Uterus (tissue), 4 donors: ENCODE measurements around the gene ADIG. TPM values are rescaled to one million over a fixed set of nuclear protein-coding genes. Genes with fewer than 3 reads are reported as not detected.

ENCODE experiments used
- DNase-seq, 2 donors: peaks; one replicate each; pipeline ENCODE4 v3.0.0-alpha.2; 2019 to 2020
- H3K27ac ChIP-seq, 2 donors: fragments of 200-600 bp; sonication (generic); 1 replicate in 1 of 2; 2 replicates in 1 of 2; pipeline ENCODE4 v1.5.1; 2016 to 2018
- H3K27me3 ChIP-seq, 2 donors: fragments of 200-600 bp; sonication (generic); one replicate each; pipeline ENCODE4 v1.5.1; 2018 to 2019; ENCODE audit warnings: control low read depth in 1 of 2
- H3K36me3 ChIP-seq, 2 donors: fragments of 200-600 bp; sonication (generic); one replicate each; pipeline ENCODE4 v1.5.1; 2019; ENCODE audit warnings: control low read depth in 1 of 2
- H3K4me1 ChIP-seq, 2 donors: fragments of 200-600 bp; sonication (generic); one replicate each; pipeline ENCODE4 v1.5.1; 2018 to 2019; ENCODE audit warnings: control low read depth in 1 of 2
- H3K4me3 ChIP-seq, 2 donors: fragments of 200-600 bp; sonication (generic); 1 replicate in 1 of 2; 2 replicates in 1 of 2; pipeline ENCODE4 v1.5.1; 2018 to 2019; ENCODE audit warnings: mild to moderate bottlenecking in 1 of 2
- H3K9me3 ChIP-seq, 2 donors: fragments of 200-600 bp; sonication (generic); one replicate each; pipeline ENCODE4 v1.5.1; 2019; ENCODE audit warnings: control low read depth in 1 of 2
- CTCF ChIP-seq, 4 experiments: fragments of 200-600 bp in 2 of 4; fragments of 450-650 bp in 2 of 4; sonication (generic) in 2 of 4; IDR thresholded peaks; one replicate each; pipeline ENCODE4 v1.5.1; 2016 to 2019; ENCODE audit warnings: antibody characterized with exemption in 4 of 4, mild to moderate bottlenecking in 2 of 4, moderate library complexity in 1 of 4
- POLR2A ChIP-seq, 2 donors: fragments of 450-650 bp; IDR thresholded peaks; one replicate each; pipeline ENCODE4 v1.6.1; 2016; ENCODE audit warnings: antibody characterized with exemption in 2 of 2, mild to moderate bottlenecking in 1 of 2, moderate library complexity in 1 of 2
- intact Hi-C: fragments of 100-400 bp; cut with DNase I; formaldehyde crosslinking; loops from one replicate; pipeline ENCODE4 v1.15.1; 2023; ENCODE audit warnings: low total_unique reads
- total RNA-seq, 4 donors: library from RNA; depleted of rRNA in 3 of 4; stranded (reverse); fragments of >200 nt in 3 of 4; gene quantifications; one replicate each; pipeline versions ENCODE4 v1.1.0 to v1.2.4, GENCODE V29; 2014 to 2023
- donor health status: DM: yes; HTN: yes; CAD: no.

ADIG gene
- total RNA-seq, 4 donors from 2014 or later, result not detected

GRCh38 chr20:38588303-38588702 lies 7.3 kb downstream of the ADIG start:
- Histone ChIP-seq H3K27me3 (no peaks in the 10 kb centered on the region), H3K4me1 (no peaks in the 10 kb centered on the region), H3K4me3 (no peak overlapping the region), H3K27ac (no peak overlapping the region), H3K36me3 (no peaks in the 10 kb centered on the region), H3K9me3 (no peaks in the 10 kb centered on the region)
- TF ChIP-seq POLR2A (IDR thresholded peaks at IDR 0.05) (no peak), CTCF (IDR thresholded peaks at IDR 0.05) (no peak)
- no peak for DNase-seq
- intact Hi-C loops, result no loop called here

- H3K36me3 ChIP-seq, result no peaks in the 10 kb centered on the region
- TF ChIP-seq POLR2A (IDR thresholded peaks at IDR 0.05), result no peak
- no peak for TF ChIP-seq CTCF (IDR thresholded peaks at IDR 0.05)
- intact Hi-C loops, result no loop called here
- H3K4me1 ChIP-seq, result no peaks in the 10 kb centered on the region
- H3K4me3 ChIP-seq, result no peak overlapping the region
- no peaks in the 10 kb centered on the region for H3K9me3 ChIP-seq
- no peak overlapping the region for H3K27ac ChIP-seq
- no peak for DNase-seq
- no peaks in the 10 kb centered on the region for H3K27me3 ChIP-seq
Observed at GRCh38 chr20:38589351-38589750, 8.4 kb downstream of the ADIG start.

GRCh38 chr20:38589967-38590675 lies 9.1 kb downstream of the ADIG start:
- TF ChIP-seq CTCF (IDR thresholded peaks at IDR 0.05) (no peak), POLR2A (IDR thresholded peaks at IDR 0.05) (no peak)
- intact Hi-C loops, result no loop called here
- Histone ChIP-seq H3K9me3 (no peaks in the 10 kb centered on the region), H3K4me3 (no peak overlapping the region), H3K4me1 (no peaks in the 10 kb centered on the region), H3K36me3 (no peaks in the 10 kb centered on the region), H3K27me3 (no peaks in the 10 kb centered on the region), H3K27ac (no peak overlapping the region)
- DNase-seq, result no peak

- DNase-seq, result no peak
- Histone ChIP-seq H3K36me3 (no peaks in the 10 kb centered on the region), H3K9me3 (no peaks in the 10 kb centered on the region), H3K4me3 (no peak overlapping the region), H3K27me3 (no peaks in the 10 kb centered on the region), H3K4me1 (no peaks in the 10 kb centered on the region), H3K27ac (no peak overlapping the region)
- intact Hi-C loops, result no loop called here
- TF ChIP-seq POLR2A (IDR thresholded peaks at IDR 0.05) (no peak), CTCF (IDR thresholded peaks at IDR 0.05) (no peak)
Observed at GRCh38 chr20:38590676-38591473, 9.9 kb downstream of the ADIG start.
